B cell (primary cell): ENCODE data around the gene IGBP1. TPM values are rescaled to one million over a fixed set of nuclear protein-coding genes. Genes with fewer than 3 reads are reported as not detected.
"Not testable (repeated sequence)": the region's sequence is repeated elsewhere in the genome, so short reads cannot be mapped to it uniquely, and the experiment has no call there.

ENCODE experiments used
- ATAC-seq: fragments of 200-7000 bp; cut with Tn5 transposase; one replicate; pipeline ENCODE4 v1.10.0; 2021; ENCODE audit warnings: low read depth, mild to moderate bottlenecking, moderate number of reproducible peaks, moderate library complexity
- CTCF ChIA-PET: fragments of 350-600 bp; sonication (Branson Sonifier 250); formaldehyde crosslinking; loops from one replicate; lab custom pipeline; 2021; ENCODE audit warnings: antibody characterized with exemption, inconsistent platforms; lab: Charles Lee
- POLR2A ChIA-PET: fragments of 350-600 bp; sonication (Branson Sonifier 250); formaldehyde crosslinking; loops from one replicate; lab custom pipeline; 2021; ENCODE audit warnings: antibody characterized with exemption; lab: Charles Lee
- DNase-seq: peaks from one replicate; pipeline ENCODE4 v3.0.0; 2013
- H2AFZ ChIP-seq: 2 replicates; pipeline ENCODE4 v1.6.1; 2012; ENCODE audit warnings: mild to moderate bottlenecking, low read depth, low read length; ENCODE audit not compliant: insufficient read depth, poor library complexity, severe bottlenecking
- H3K27ac ChIP-seq, 2 donors: 1 replicate in 1 of 2; 2 replicates in 1 of 2; pipeline ENCODE4 v1.5.1; 2012 to 2013; ENCODE audit warnings: low read length in 2 of 2, mild to moderate bottlenecking in 2 of 2, moderate library complexity in 1 of 2
- H3K27me3 ChIP-seq, 4 experiments: fragments of 200-600 bp in 1 of 4; sonication (generic) in 1 of 4; replicated peaks in 1 of 4; 1 replicate in 2 of 4; 2 replicates in 2 of 4; pipeline versions ENCODE4 v1.6.1 to v1.7.0; 2013 to 2016; ENCODE audit warnings: low read length in 3 of 4, mild to moderate bottlenecking in 2 of 4, mixed read lengths in 1 of 4, moderate library complexity in 1 of 4; ENCODE audit not compliant: insufficient read depth in 4 of 4, control insufficient read depth in 3 of 4; ENCODE audit errors: control extremely low read depth in 1 of 4
- H3K36me3 ChIP-seq, 2 experiments: replicated peaks in 1 of 2; 1 replicate in 1 of 2; 2 replicates in 1 of 2; pipeline versions ENCODE4 v1.6.1 to v1.7.1; 2013; ENCODE audit warnings: low read length in 1 of 2; ENCODE audit not compliant: insufficient read depth in 2 of 2, control insufficient read depth in 1 of 2; ENCODE audit errors: control extremely low read depth in 1 of 2, extremely low read depth in 1 of 2
- H3K4me1 ChIP-seq, 2 donors: fragments of 200-600 bp in 1 of 2; sonication (generic) in 1 of 2; 1 replicate in 1 of 2; 2 replicates in 1 of 2; pipeline versions ENCODE4 v1.5.1 to v1.6.1; 2013 to 2017; ENCODE audit warnings: low read length in 2 of 2; ENCODE audit not compliant: control insufficient read depth in 2 of 2, insufficient read depth in 2 of 2
- H3K4me2 ChIP-seq: replicated peaks from 2 replicates; pipeline ENCODE3; 2012; ENCODE audit warnings: mild to moderate bottlenecking, low read depth, low read length; ENCODE audit not compliant: poor library complexity, severe bottlenecking
- H3K4me3 ChIP-seq, 5 experiments: fragments of 200-600 bp in 1 of 5; sonication (generic) in 1 of 5; 1 replicate in 3 of 5; 2 replicates in 2 of 5; pipeline versions ENCODE4 v1.5.1 to v1.7.0; 2011 to 2016; ENCODE audit warnings: low read length in 4 of 5, mild to moderate bottlenecking in 4 of 5, low read depth in 2 of 5, control low read depth in 1 of 5, moderate library complexity in 1 of 5; ENCODE audit not compliant: insufficient read depth in 1 of 5; ENCODE audit errors: control extremely low read depth in 1 of 5, extremely low read depth in 1 of 5
- H3K79me2 ChIP-seq: fragments of 200-600 bp; sonication (generic); one replicate; pipeline ENCODE4 v1.6.0; 2016; ENCODE audit warnings: low read length; ENCODE audit not compliant: control insufficient read depth, insufficient read depth
- H3K9ac ChIP-seq: fragments of 200-600 bp; sonication (generic); 2 replicates; pipeline ENCODE4 v1.6.1; 2017; ENCODE audit warnings: mild to moderate bottlenecking, low read length, moderate library complexity
- H3K9me3 ChIP-seq, 3 donors: one replicate each; pipeline versions ENCODE4 v1.6.1 to v1.7.1; 2013; ENCODE audit warnings: low read length in 2 of 3; ENCODE audit not compliant: control insufficient read depth in 2 of 3, insufficient read depth in 1 of 3; ENCODE audit errors: control extremely low read depth in 1 of 3
- H4K20me1 ChIP-seq: 2 replicates; pipeline ENCODE4 v1.6.0; 2012; ENCODE audit warnings: mild to moderate bottlenecking, low read length; ENCODE audit not compliant: insufficient read depth, control insufficient read depth, poor library complexity, severe bottlenecking
- H3K27ac Mint-ChIP-seq: one replicate; pipeline ENCODE4 v1.8.0; 2021; ENCODE audit warnings: mixed read lengths
- H3K27me3 Mint-ChIP-seq: one replicate; pipeline ENCODE4 v1.8.0; 2021; ENCODE audit warnings: mixed read lengths
- H3K4me1 Mint-ChIP-seq: one replicate; pipeline ENCODE4 v1.8.0; 2021; ENCODE audit warnings: mixed read lengths
- H3K4me3 Mint-ChIP-seq: one replicate; pipeline ENCODE4 v1.8.0; 2021; ENCODE audit warnings: mixed read lengths
- H3K9me3 Mint-ChIP-seq: one replicate; pipeline ENCODE4 v1.8.0; 2022; ENCODE audit warnings: mixed read lengths; ENCODE audit not compliant: insufficient read depth
- CTCF ChIP-seq: fragments of 200-600 bp; IDR thresholded peaks from one replicate; pipeline ENCODE4 v1.8.0; 2022; ENCODE audit warnings: antibody characterized with exemption, mild to moderate bottlenecking
- EZH2 ChIP-seq: IDR thresholded peaks from 2 replicates; pipeline ENCODE4 v1.6.1; 2012; ENCODE audit warnings: borderline replicate concordance, low read depth, mild to moderate bottlenecking, moderate library complexity, low read length; ENCODE audit not compliant: insufficient read depth, poor library complexity, severe bottlenecking
- WGBS: methylation state at CpG from one replicate; pipeline ENCODE4 v1.1.5; 2013; ENCODE audit warnings: missing lambda C conversion rate; ENCODE audit not compliant: insufficient coverage; 5-methylcytosine and 5-hydroxymethylcytosine counted together
- intact Hi-C: fragments of 100-400 bp; cut with micrococcal nuclease; formaldehyde crosslinking; loops from one replicate; pipeline ENCODE4 v1.10.0; 2022
- polyA plus RNA-seq: library from polyadenylated mRNA; depleted of rRNA; stranded (reverse); fragments of >200 nt; gene quantifications from 2 replicates; pipeline ENCODE4 v1.2.3, GENCODE V29; 2012
- total RNA-seq, 2 donors: library from RNA; stranded (reverse); fragments of 120-200 nt in 1 of 2; gene quantifications; 1 replicate in 1 of 2; 2 replicates in 1 of 2; pipeline versions ENCODE4 v1.2.3 to v1.2.4, GENCODE V29; 2013 to 2022

Gene IGBP1
- total and polyA plus RNA-seq, 2 donors (not counting 1 experiment from before 2014, with no cell fraction given), result 45.3 to 54.7 TPM

GRCh38 chrX:70105229-70105628 is 28.0 kb upstream of the IGBP1 start:
- CTCF ChIA-PET, result no interaction called here

DNA sequence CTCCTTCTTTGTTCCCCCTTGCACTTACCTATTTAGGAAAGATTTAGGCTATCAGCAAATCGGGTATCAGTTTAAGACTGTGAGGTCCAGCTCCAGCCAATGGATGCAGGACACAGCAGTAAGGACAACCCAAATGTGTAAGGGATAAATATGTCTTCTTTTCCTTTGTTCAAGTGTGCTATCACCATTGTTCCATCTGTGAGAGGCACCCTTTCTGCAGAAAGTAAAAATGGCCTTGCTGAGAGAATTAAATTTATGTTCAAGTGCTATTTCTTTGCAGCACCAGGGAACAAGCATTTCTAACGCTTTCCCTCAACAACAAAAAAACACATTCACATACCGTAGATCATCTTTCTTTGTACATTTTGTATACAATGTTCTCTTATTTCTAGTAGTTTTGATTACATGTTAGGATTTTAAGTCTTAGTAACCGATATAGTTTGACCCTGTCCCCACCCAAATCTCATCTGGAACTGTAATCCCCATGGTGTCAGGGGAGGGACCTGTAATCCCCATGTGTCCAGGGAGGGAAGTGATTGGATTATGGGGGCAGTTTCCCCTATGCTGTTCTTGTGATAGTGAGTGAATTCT is 21.7 kb upstream of the IGBP1 start:
- H3K27me3 Mint-ChIP-seq, intact Hi-C loops, H3K4me2 ChIP-seq, H3K9me3 Mint-ChIP-seq, H3K79me2 ChIP-seq, POLR2A ChIA-PET, H4K20me1 ChIP-seq, H3K4me3 Mint-ChIP-seq, H3K9ac ChIP-seq, H3K27ac ChIP-seq, ATAC-seq, H3K4me3 ChIP-seq, CTCF ChIA-PET, H2AFZ ChIP-seq, H3K27me3 ChIP-seq, H3K27ac Mint-ChIP-seq, H3K36me3 ChIP-seq, H3K4me1 Mint-ChIP-seq, H3K9me3 ChIP-seq, DNase-seq, H3K4me1 ChIP-seq: not testable (repeated sequence)
- WGBS, result no CpG with 5 or more reads among the region's 4 CpGs

More at GRCh38 chrX:70105229-70105628, 28.0 kb upstream of the IGBP1 start:
- Mint-ChIP-seq H3K27ac (no peak overlapping the region), H3K4me3 (no peak overlapping the region), H3K9me3 (no peaks in the 10 kb centered on the region), H3K27me3 (no peaks in the 10 kb centered on the region), H3K4me1 (no peaks in the 10 kb centered on the region)
- Histone ChIP-seq H3K9ac (no peak overlapping the region), H3K36me3 (no peaks in the 10 kb centered on the region), H3K27ac (no peak overlapping the region), H3K4me3 (no peak overlapping the region), H4K20me1 (no peaks in the 10 kb centered on the region), H3K9me3 (no peaks in the 10 kb centered on the region), H3K4me1 (no peaks in the 10 kb centered on the region), H3K27me3 (no peaks in the 10 kb centered on the region), H3K4me2 (no peak overlapping the region), H3K79me2 (no peaks in the 10 kb centered on the region), H2AFZ (no peak overlapping the region)
- ATAC-seq (no peak), DNase-seq (no peak)
- POLR2A ChIA-PET, result no interaction called here
- WGBS, result no CpG with 5 or more reads among the region's 2 CpGs
- no peak for TF ChIP-seq CTCF
- TF ChIP-seq EZH2, result no peak
- intact Hi-C loops, result no loop called here
